Peyer's patch (tissue), 4 donors: ENCODE measurements around the gene DLX6.

Experiments used
- CTCF ChIP-seq, 6 experiments: fragments of 450-650 bp in 4 of 6; fragments of 200-600 bp in 2 of 6; sonication (generic) in 1 of 6; IDR thresholded peaks; one replicate each; pipeline ENCODE4 v1.5.1; 2017 to 2019; ENCODE audit warnings: antibody characterized with exemption in 6 of 6, mild to moderate bottlenecking in 3 of 6, moderate library complexity in 1 of 6
- POLR2A ChIP-seq, 2 donors: fragments of 450-650 bp; IDR thresholded peaks; one replicate each; pipeline ENCODE4 v1.5.1; 2017; ENCODE audit warnings: antibody characterized with exemption in 2 of 2, mild to moderate bottlenecking in 2 of 2, moderate library complexity in 2 of 2

- TF ChIP-seq POLR2A (IDR thresholded peaks at IDR 0.05) (no peak), CTCF (IDR thresholded peaks at IDR 0.05) (no peak)
Measured at GRCh38 chr7:97025130-97025499, 19.8 kb downstream of the DLX6 start.
